T47D (cell line): ENCODE results near the gene FGD2.
"Not testable (repeated sequence)": the region's sequence is repeated elsewhere in the genome, so short reads cannot be mapped to it uniquely, and the experiment has no call there.

Experiments
- DNase-seq, 2 experiments: peaks; one replicate each; pipeline versions ENCODE4 v3.0.0 to v3.0.0-alpha.2; 2011 to 2012; ENCODE audit warnings: low read depth in 1 of 2, low spot score in 1 of 2
- JUND ChIP-seq: IDR thresholded peaks from 2 replicates; pipeline ENCODE4 v1.6.1; 2012; ENCODE audit warnings: low read depth
- in situ Hi-C: cut with HindIII; loops from 2 replicates; pipeline ENCODE4 v1.10.0; 2016; ENCODE audit warnings: low sequenced_read_pairs, low pct_unique_long_range_greater_than_20kb

Gene FGD2

DNA sequence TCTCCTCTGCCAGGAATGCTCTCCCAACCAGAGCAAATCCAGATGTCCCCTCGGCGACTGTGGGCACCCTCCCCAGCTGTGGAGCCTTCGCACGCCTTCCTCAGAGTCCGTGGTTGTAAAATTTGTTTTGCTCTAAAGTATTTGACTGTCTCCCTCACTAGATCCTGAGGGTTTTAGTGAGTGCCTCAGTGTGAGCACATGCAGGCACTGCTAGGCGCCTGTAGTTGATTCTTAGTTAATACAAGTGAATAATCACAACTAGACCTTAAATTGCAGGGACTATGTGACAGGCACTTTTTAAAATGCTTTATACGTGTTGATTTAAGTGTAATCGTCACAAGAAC lies 18.8 kb upstream of the FGD2 start:
- no peak for TF ChIP-seq JUND
- DNase-seq, result no peak
- in situ Hi-C loops, result no loop called here

DNA sequence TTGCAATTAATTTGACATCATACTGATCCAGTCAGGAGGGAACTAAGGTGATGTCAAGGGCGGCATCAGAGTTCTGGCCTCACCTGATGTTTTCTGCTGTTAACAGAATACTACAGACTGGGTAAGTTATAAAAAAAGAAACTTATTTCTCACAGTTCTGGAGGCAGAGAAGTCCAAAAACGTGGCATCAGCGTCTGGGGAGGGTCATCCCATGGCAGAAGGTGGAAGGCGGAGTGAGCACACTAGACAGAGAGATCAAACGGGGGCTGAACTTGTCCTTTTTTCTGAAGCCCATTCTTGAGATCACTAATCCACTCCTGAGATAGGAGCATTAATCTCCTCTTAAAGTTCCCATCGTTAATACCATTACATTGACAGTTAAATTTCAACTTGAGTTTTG lies 16.2 kb upstream of the FGD2 start:
- no peak for DNase-seq

GRCh38 chr6:36990401-36990800 lies 15.1 kb upstream of the FGD2 start:
- in situ Hi-C loops, DNase-seq: not testable (repeated sequence)

More for the DNA sequence above, 16.2 kb upstream of the FGD2 start:
- TF ChIP-seq JUND, result no peak
- in situ Hi-C loops, result no loop called here

DNA sequence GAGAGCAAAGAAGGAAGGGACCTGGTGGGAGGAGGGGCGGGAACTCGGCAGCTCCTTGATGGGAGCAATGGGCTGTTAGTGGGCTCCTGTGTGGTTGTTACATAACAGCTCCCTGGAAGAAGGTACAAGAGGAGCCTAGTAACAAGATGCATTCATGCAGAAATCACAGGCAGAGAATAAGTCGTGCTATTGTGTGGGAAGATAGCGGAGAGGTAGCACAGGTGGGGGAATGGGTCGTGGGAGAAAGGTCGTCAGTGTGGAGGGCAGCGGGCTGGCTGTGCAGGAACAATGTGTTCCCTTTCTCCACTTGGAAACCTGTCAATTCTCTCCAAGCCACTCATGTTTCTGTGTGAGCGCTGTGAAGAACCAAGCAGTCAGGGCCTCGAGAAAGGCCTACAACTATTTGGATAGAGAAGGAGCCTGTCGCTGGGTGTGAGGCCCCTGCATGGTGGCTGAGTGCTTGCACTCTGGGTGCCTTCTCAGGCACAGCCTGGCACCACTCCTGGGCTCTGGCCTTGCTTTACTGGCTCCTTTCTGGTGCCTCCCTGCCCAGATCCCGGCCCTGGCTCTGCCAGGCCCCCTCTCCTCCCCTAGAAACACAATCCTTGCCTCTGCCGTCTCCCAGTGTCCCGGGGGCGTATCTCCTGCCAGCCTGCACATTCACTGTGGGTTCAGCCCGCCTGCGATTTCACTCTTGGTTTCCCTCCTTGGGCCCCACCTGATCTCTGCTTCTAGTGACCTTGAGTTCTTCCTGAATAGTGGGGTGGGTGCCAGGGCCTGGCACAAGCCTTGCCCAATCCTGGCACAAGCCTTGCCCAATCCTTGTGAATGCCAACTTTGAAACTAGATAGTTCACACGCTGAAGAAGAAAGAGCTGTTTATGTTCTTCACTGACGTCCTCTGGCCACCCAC lies 7.4 kb upstream of the FGD2 start:
- DNase-seq, result no peak
- in situ Hi-C loops, result no loop called here
- TF ChIP-seq JUND, result no peak

DNA sequence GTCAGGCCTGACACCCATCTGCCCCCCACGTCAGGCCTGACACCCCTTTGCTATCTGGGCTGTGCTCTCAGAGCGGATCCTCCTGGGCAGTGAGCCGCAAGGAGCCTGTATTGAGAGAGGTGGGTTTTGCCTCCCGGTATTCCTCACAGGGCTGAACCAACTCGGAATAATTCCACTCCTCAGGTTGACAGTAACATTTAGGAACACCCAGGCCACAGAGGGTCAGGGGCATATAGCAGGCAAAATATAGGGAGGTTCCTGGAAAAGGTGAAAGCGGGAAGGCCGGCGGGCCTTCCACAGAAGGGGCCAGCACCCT lies 6.8 kb upstream of the FGD2 start:
- in situ Hi-C loops, result no loop called here
- no peak for DNase-seq
- no peak for TF ChIP-seq JUND

GRCh38 chr6:36999061-36999750 lies 6.2 kb upstream of the FGD2 start:
- in situ Hi-C loops, result no loop called here
- no peak for TF ChIP-seq JUND
- DNase-seq, result no peak

DNA sequence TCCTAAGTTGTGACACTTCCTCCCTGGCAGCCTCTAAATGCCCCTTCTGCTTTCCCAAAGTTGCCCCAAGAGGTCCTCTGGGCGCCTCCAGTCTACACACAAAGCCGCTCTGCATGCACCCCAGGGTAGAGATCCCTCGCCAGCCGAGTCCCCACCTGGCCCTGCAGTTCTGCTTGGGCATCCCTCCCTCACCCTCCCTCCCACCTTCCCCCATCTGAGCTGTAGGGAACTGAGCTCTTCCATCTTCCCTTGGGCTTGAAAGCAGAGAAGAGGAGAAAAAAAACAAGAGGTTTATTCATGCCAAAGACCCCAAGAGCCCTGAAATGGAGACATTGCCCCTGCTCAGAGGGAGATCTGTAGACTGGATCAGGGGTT lies 5.7 kb upstream of the FGD2 start:
- in situ Hi-C loops, result no loop called here
- TF ChIP-seq JUND, result no peak
- no peak for DNase-seq

DNA sequence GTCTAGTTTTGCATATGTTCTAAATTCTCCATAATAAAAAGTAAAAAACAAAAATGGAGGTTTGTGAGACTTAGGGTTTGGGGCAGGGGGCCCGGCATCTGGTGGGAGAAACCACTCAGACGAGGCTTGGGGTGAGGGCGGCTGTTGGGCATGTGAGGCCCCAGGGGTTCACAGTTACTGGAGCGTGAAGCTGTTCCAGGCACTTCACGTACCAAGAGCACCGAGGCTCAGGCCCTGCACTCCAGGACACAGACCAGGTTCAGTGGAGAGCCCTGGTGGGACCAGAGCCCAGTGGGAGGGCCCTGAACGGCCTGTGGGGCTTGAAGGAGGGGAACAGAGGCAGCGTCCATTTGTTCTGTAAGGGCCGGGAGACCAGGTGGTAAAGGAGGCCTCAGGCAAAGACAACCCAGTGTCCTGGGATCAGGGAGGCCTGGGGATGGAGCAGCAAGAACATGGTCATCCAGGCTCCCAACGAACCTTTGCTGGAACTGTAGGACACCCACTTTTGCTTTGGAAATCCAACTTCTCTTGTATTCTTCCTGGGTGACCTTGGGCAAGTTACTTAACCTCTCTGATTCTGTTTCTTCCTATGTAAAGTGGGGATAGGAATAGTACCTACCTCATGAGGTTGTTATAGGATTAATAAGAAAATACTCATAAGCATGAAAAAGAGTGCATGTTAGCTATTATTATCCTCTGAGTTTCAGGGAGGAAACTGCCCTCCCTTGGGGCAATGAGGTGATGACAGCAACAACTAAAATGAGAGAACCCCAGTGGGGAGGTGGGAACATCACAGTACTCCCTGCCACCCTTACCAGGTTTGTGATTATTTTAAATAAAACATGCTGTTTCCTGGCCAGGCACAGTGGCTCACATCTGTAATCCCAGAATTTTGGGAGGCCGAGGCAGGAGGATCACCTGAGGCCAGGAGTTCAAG lies 1.1 kb upstream of the FGD2 start:
- in situ Hi-C loops, result no loop called here

GRCh38 chr6:37005827-37006567 lies 542 bp downstream of the FGD2 start:
- no peak for TF ChIP-seq JUND
- in situ Hi-C loops, result no loop called here
- DNase-seq, result no peak

More for the DNA sequence above, 1.1 kb upstream of the FGD2 start:
- TF ChIP-seq JUND, result no peak
- no peak for DNase-seq

DNA sequence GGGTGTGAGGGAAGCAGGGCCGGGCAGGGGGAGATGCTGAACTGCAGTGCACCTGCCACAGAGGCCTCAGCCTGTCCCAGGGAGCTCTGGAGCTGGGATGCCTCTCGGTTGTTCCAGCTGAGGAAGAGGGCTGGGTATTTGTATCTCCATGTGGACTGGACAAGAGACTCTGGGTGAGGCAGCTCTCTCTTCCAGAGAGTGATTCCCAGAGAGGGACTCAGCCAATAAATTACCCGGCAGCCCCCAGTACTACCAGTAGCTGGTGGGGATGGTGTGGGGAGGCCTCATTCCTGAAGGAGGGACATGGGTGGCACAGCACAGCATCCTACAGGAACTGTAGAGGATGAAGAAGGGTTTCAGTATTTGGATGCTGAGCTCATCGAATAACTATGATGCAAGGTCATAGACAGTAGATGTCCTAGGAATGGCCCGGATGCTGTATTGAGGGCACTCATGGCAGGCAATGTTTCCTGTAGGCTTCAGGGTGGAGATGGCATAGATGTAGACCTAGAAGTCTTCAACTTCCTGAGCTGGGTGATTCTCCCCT lies 1.4 kb downstream of the FGD2 start:
- TF ChIP-seq JUND, result no peak
- in situ Hi-C loops, result no loop called here
- DNase-seq, result no peak

DNA sequence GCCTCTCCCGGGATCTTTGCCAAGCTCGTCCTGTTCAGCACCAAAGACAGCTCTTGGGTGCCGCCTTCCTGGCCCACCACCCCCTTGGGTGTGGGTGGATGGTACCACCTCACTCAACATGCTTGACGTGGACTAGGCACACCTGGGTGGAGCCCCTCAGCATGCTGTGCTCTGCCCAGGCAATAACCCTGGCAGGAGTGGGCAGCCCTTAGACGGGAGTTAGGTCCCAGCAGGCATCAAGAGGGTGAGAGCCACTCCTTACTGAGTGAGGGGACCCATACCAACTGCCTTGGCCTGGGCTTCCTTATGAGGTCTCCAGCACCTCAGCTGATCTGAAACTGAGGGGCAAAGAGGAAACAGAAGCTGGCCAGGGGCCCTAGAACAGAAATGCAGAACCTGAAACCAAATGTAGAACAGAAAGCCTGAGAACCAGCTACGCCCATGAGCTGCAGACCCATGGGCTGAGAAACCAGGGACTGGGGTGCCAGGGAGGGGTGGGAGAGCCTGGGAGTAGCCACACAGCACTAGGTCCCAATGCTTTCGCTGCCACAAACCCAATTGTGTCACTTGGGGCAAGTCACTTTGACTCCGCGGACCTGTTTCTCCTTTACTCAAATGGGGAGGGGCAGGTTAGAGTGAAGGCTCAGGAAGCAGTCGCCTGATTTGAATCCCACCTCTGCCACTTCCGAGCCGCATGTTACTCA lies 2.0 kb downstream of the FGD2 start:
- in situ Hi-C loops, result no loop called here
- DNase-seq, result peak in 1 of 2 experiments; percentile 36

More for the DNA sequence above, 2.0 kb downstream of the FGD2 start:
- no peak for TF ChIP-seq JUND
